IMR-90 (cell line): ENCODE results near the gene SLC25A44. TPM values are rescaled to one million over a fixed set of nuclear protein-coding genes. Genes with fewer than 3 reads are reported as not detected.

Source experiments
- ATAC-seq: fragments of 200-7000 bp; cut with Tn5 transposase; 2 replicates; pipeline ENCODE4 v1.9.1; 2020; ENCODE audit warnings: low read depth, mild to moderate bottlenecking, moderate library complexity
- BruUV-seq: library from RNA; stranded (reverse); fragments of 400-500 nt; replicated peaks from 2 replicates; lab custom pipeline; 2021; lab: Mats Ljungman, UMichigan
- CTCF ChIA-PET: fragments of 300-600 bp; formaldehyde crosslinking; extraction: SDS; loops from one replicate; lab custom pipeline; 2021; ENCODE audit warnings: antibody characterized with exemption; lab: Yijun Ruan, JAX
- POLR2A ChIA-PET: fragments of 300-600 bp; sonication (Branson Sonifier 250); formaldehyde crosslinking; loops from one replicate; lab custom pipeline; 2022; ENCODE audit warnings: antibody characterized with exemption; ENCODE audit not compliant: unreplicated experiment; lab: Charles Lee
- DNase-seq: peaks from one replicate; pipeline ENCODE4 v3.0.0; 2013
- H2AFZ ChIP-seq: replicated peaks from 2 replicates; pipeline ENCODE3; 2013; ENCODE audit warnings: low read length, mild to moderate bottlenecking; ENCODE audit not compliant: poor library complexity
- H2AK5ac ChIP-seq: 2 replicates; pipeline ENCODE4 v1.6.1; 2013; ENCODE audit warnings: low read depth, low read length, inconsistent platforms
- H2AK9ac ChIP-seq: replicated peaks from 2 replicates; pipeline ENCODE3; 2013; ENCODE audit warnings: mild to moderate bottlenecking, low read depth, low read length, moderate library complexity; ENCODE audit not compliant: poor library complexity
- H2BK120ac ChIP-seq: 2 replicates; pipeline ENCODE4 v1.6.1; 2013; ENCODE audit warnings: low read depth, low read length, inconsistent platforms
- H2BK15ac ChIP-seq: 3 replicates; pipeline ENCODE4 v1.6.1; 2013; ENCODE audit warnings: low read depth, low read length, inconsistent platforms
- H2BK20ac ChIP-seq: 2 replicates; pipeline ENCODE4 v1.6.1; 2013; ENCODE audit warnings: low read depth, mild to moderate bottlenecking, inconsistent platforms, low read length, moderate library complexity
- H2BK5ac ChIP-seq: 2 replicates; pipeline ENCODE4 v1.6.1; 2013; ENCODE audit warnings: mild to moderate bottlenecking, low read depth, low read length, inconsistent platforms; ENCODE audit not compliant: poor library complexity, severe bottlenecking
- H3K14ac ChIP-seq: replicated peaks from 2 replicates; pipeline ENCODE4 v1.6.1; 2013; ENCODE audit warnings: low read depth, low read length, inconsistent platforms
- H3K18ac ChIP-seq: 2 replicates; pipeline ENCODE4 v1.6.1; 2013; ENCODE audit warnings: low read depth, low read length, control low read depth
- H3K23ac ChIP-seq: 2 replicates; pipeline ENCODE4 v1.6.1; 2013; ENCODE audit warnings: low read depth, low read length, inconsistent platforms
- H3K27ac ChIP-seq: 2 replicates; pipeline ENCODE4 v1.5.1; 2013; ENCODE audit warnings: mild to moderate bottlenecking, control low read depth, low read length; ENCODE audit not compliant: insufficient read depth
- H3K27me3 ChIP-seq: 2 replicates; pipeline ENCODE4 v1.6.1; 2013; ENCODE audit warnings: low read length; ENCODE audit not compliant: control insufficient read depth, insufficient read depth
- H3K36me3 ChIP-seq: 2 replicates; pipeline ENCODE4 v1.6.1; 2013; ENCODE audit warnings: low read length, mixed read lengths; ENCODE audit not compliant: control insufficient read depth, insufficient read depth
- H3K4ac ChIP-seq: 2 replicates; pipeline ENCODE4 v1.6.1; 2013; ENCODE audit warnings: low read depth, low read length, inconsistent platforms
- H3K4me1 ChIP-seq: 2 replicates; pipeline ENCODE4 v1.6.1; 2013; ENCODE audit warnings: low read length, mixed read lengths; ENCODE audit not compliant: control insufficient read depth, insufficient read depth
- H3K4me2 ChIP-seq: 2 replicates; pipeline ENCODE4 v1.6.1; 2013; ENCODE audit warnings: low read depth, mild to moderate bottlenecking, control low read depth, low read length, moderate library complexity
- H3K4me3 ChIP-seq: 2 replicates; pipeline ENCODE4 v1.5.1; 2013; ENCODE audit warnings: low read depth, mild to moderate bottlenecking, control low read depth, low read length, moderate library complexity; ENCODE audit not compliant: insufficient read depth
- H3K56ac ChIP-seq: 2 replicates; pipeline ENCODE4 v1.6.1; 2013; ENCODE audit warnings: low read length, inconsistent platforms; ENCODE audit not compliant: insufficient read depth; ENCODE audit errors: extremely low read depth
- H3K79me1 ChIP-seq, 2 experiments: 2 replicates each; pipeline ENCODE4 v1.6.1; 2013; ENCODE audit warnings: low read length in 2 of 2, inconsistent platforms in 1 of 2, low read depth in 1 of 2
- H3K9ac ChIP-seq: 2 replicates; pipeline ENCODE4 v1.6.1; 2013; ENCODE audit warnings: low read depth, low read length, control low read depth
- H3K9me1 ChIP-seq: 2 replicates; pipeline ENCODE4 v1.6.1; 2013; ENCODE audit warnings: low read length, inconsistent platforms; ENCODE audit not compliant: insufficient read depth
- H3K9me3 ChIP-seq: 2 replicates; pipeline ENCODE4 v1.6.1; 2013; ENCODE audit warnings: low read length; ENCODE audit not compliant: control insufficient read depth, insufficient read depth
- H4K20me1 ChIP-seq: 2 replicates; pipeline ENCODE4 v1.6.1; 2013; ENCODE audit warnings: low read length, inconsistent platforms; ENCODE audit not compliant: insufficient read depth
- H4K5ac ChIP-seq: 2 replicates; pipeline ENCODE4 v1.6.1; 2013; ENCODE audit warnings: mild to moderate bottlenecking, low read depth, low read length, control low read depth
- H4K8ac ChIP-seq, 2 experiments: 2 replicates each; pipeline ENCODE4 v1.6.1; 2013; ENCODE audit warnings: low read depth in 2 of 2, low read length in 2 of 2, control low read depth in 1 of 2, inconsistent platforms in 1 of 2
- H4K91ac ChIP-seq: 2 replicates; pipeline ENCODE4 v1.6.1; 2013; ENCODE audit warnings: low read depth, low read length, inconsistent platforms; ENCODE audit not compliant: insufficient read depth
- BHLHE40 ChIP-seq: fragments of 150-350 bp; IDR thresholded peaks from 2 replicates; pipeline ENCODE4 v1.6.1; 2016; ENCODE audit warnings: mild to moderate bottlenecking, low read depth, low read length
- CEBPB ChIP-seq: IDR thresholded peaks from 2 replicates; pipeline ENCODE4 v1.6.1; 2012; ENCODE audit warnings: low read depth, low read length, improper control_type of control experiment
- CHD1 ChIP-seq: IDR thresholded peaks from 2 replicates; pipeline ENCODE4 v1.6.1; 2012; ENCODE audit warnings: low read depth, low read length, improper control_type of control experiment
- CTCF ChIP-seq: conservative IDR thresholded peaks from 2 replicates; pipeline ENCODE4 v1.5.1; 2012; ENCODE audit warnings: mild to moderate bottlenecking, low read depth, low read length, improper control_type of control experiment
- FOS ChIP-seq: fragments of 150-350 bp; IDR thresholded peaks from 2 replicates; pipeline ENCODE4 v1.6.1; 2016; ENCODE audit warnings: low read depth, low read length
- MAFK ChIP-seq: IDR thresholded peaks from 2 replicates; pipeline ENCODE4 v1.6.1; 2012; ENCODE audit warnings: low read depth, low read length, improper control_type of control experiment
- MAZ ChIP-seq: IDR thresholded peaks from 2 replicates; pipeline ENCODE4 v1.6.1; 2012; ENCODE audit warnings: low read depth, mild to moderate bottlenecking, low read length, improper control_type of control experiment, moderate library complexity, borderline replicate concordance
- MXI1 ChIP-seq: IDR thresholded peaks from 2 replicates; pipeline ENCODE4 v1.6.1; 2012; ENCODE audit warnings: low read depth, mild to moderate bottlenecking, low read length, moderate library complexity, borderline replicate concordance
- NFE2L2 ChIP-seq: fragments of 150-350 bp; IDR thresholded peaks from 2 replicates; pipeline ENCODE4 v1.6.1; 2016; ENCODE audit warnings: low read depth, mild to moderate bottlenecking, low read length
- POLR2A ChIP-seq: IDR thresholded peaks from 2 replicates; pipeline ENCODE4 v1.6.1; 2012; ENCODE audit warnings: mild to moderate bottlenecking, low read depth, low read length
- RAD21 ChIP-seq: IDR thresholded peaks from 2 replicates; pipeline ENCODE4 v1.6.1; 2012; ENCODE audit warnings: low read length, improper control_type of control experiment
- RCOR1 ChIP-seq: IDR thresholded peaks from 2 replicates; pipeline ENCODE4 v1.6.1; 2012; ENCODE audit warnings: mild to moderate bottlenecking, low read length, improper control_type of control experiment; ENCODE audit not compliant: insufficient replicate concordance
- RFX5 ChIP-seq: IDR thresholded peaks from 2 replicates; pipeline ENCODE4 v1.8.0; 2012; ENCODE audit warnings: low read depth, mild to moderate bottlenecking, low read length, moderate library complexity
- SMC3 ChIP-seq: fragments of 150-350 bp; IDR thresholded peaks from 2 replicates; pipeline ENCODE4 v1.6.1; 2016; ENCODE audit warnings: low read depth, mild to moderate bottlenecking, antibody characterized with exemption, low read length, moderate library complexity
- USF2 ChIP-seq: fragments of 150-350 bp; IDR thresholded peaks from 2 replicates; pipeline ENCODE4 v1.6.1; 2017; ENCODE audit warnings: mild to moderate bottlenecking, antibody characterized with exemption, low read length, low read depth
- WGBS, 2 experiments: methylation state at CpG; one replicate each; pipeline versions ENCODE4 v1.1.5 to v1.1.7; 2013; ENCODE audit warnings: missing lambda C conversion rate in 2 of 2; ENCODE audit not compliant: insufficient read length in 1 of 2; ENCODE audit errors: extremely low coverage in 2 of 2; 5-methylcytosine and 5-hydroxymethylcytosine counted together
- dilution Hi-C: fragments of 300-500 bp; cut with HindIII; formaldehyde crosslinking; loops from one replicate; pipeline ENCODE4 v1.14.3; 2018; ENCODE audit warnings: low sequenced_read_pairs; ENCODE audit not compliant: unreplicated experiment
- in situ Hi-C: fragments of 300-500 bp; cut with MboI; formaldehyde crosslinking; loops from 3 replicates; pipeline ENCODE4 v1.14.3; 2019; ENCODE audit warnings: low sequenced_read_pairs, inconsistent platforms, mixed read lengths
- intact Hi-C: fragments of 100-400 bp; cut with micrococcal nuclease; formaldehyde crosslinking; loops from 2 replicates; pipeline ENCODE4 v1.10.0; 2022
- polyA plus RNA-seq, 3 experiments: library from polyadenylated mRNA; depleted of rRNA; stranded (reverse); fragments of >200 nt; gene quantifications; 2 replicates each; pipeline ENCODE4 v1.2.3, GENCODE V29; 2012; ENCODE audit warnings: low replicate concordance in 1 of 3
- total RNA-seq: library from RNA; depleted of rRNA; stranded (reverse); fragments of >200 nt; gene quantifications from 2 replicates; pipeline ENCODE4 v1.2.3, GENCODE V29; 2012
- TF ChIP-seq, protein P1 (sequence below): fragments of 150-350 bp; IDR thresholded peaks from 2 replicates; pipeline ENCODE4 v1.6.1; 2016; ENCODE audit warnings: low read depth, mild to moderate bottlenecking, low read length, moderate library complexity, borderline replicate concordance

Gene SLC25A44
- total and polyA plus RNA-seq, 2 of the 4 experiments (the other 2 are of a cell fraction): 12.7 to 20.2 TPM

DNA sequence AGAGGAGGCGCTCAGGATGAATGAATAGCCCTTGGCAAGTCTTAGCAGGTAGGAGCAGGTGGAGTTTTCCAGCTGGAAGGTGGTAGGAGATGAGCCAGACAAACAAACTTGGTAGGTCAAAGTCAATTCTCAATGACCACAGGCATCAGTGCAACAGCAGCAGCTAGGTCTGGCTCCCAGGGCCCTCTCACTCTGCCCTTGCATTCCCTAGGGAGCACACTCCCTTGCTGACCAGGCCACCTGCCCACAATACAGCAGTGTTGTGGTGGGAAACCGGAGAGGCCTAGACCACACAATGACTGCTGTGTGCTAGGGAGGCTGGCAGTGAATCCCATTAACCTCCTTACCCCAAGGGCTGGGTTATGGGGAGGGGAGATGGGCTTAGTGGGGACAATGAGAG is 67.0 kb downstream of the SLC25A44 start:
- no TSS peak for BruUV-seq
- peaks cover 24% of the 10 kb centered on the region for H4K20me1 ChIP-seq
- POLR2A ChIA-PET: no interaction called here

More for the DNA sequence above, 67.0 kb downstream of the SLC25A44 start:
- H4K91ac ChIP-seq: no peak overlapping the region
- CTCF ChIA-PET: no interaction called here
- H3K18ac ChIP-seq: no peak overlapping the region
- H2BK15ac ChIP-seq: no peak overlapping the region
- ATAC-seq (no peak), DNase-seq (no peak)
- peaks cover 9% of the 10 kb centered on the region for H3K4me1 ChIP-seq
- no peak overlapping the region for H3K14ac ChIP-seq
- intact Hi-C loops (no loop called here), dilution Hi-C loops (no loop called here), in situ Hi-C loops (no loop called here)
- H3K4me3 ChIP-seq: no peak overlapping the region
- no peaks in the 10 kb centered on the region for H3K27me3 ChIP-seq
- no peak overlapping the region for H3K27ac ChIP-seq
- H3K23ac ChIP-seq: no peak overlapping the region
- no CpG with 5 or more reads among the region's 2 CpGs for WGBS, 2 experiments
- H2BK20ac ChIP-seq: no peak overlapping the region
- H4K5ac ChIP-seq: no peak overlapping the region
- H2BK120ac ChIP-seq: no peak overlapping the region
- H2AK5ac ChIP-seq: no peak overlapping the region
- no peaks in the 10 kb centered on the region for H3K9me3 ChIP-seq
- no peak overlapping the region for H2BK5ac ChIP-seq
- peaks cover 9% of the 10 kb centered on the region; the same call in 1 of the 2 replicates for H3K9me1 ChIP-seq
- peaks cover 76% of the 10 kb centered on the region for H3K36me3 ChIP-seq
- no peak overlapping the region for H3K9ac ChIP-seq
- no peak overlapping the region for H3K4ac ChIP-seq
- no peak overlapping the region for H3K4me2 ChIP-seq
- H2AK9ac ChIP-seq: no peak overlapping the region
- H2AFZ ChIP-seq: no peak overlapping the region
- TF ChIP-seq RAD21 (no peak), CEBPB (no peak), MXI1 (no peak), BHLHE40 (no peak), RFX5 (no peak), USF2 (no peak), POLR2A (no peak), RCOR1 (no peak), FOS (no peak), MAZ (no peak), NFE2L2 (no peak), MAFK (no peak), CTCF (no peak), CHD1 (no peak), SMC3 (no peak)
- TF ChIP-seq, protein P1, sequence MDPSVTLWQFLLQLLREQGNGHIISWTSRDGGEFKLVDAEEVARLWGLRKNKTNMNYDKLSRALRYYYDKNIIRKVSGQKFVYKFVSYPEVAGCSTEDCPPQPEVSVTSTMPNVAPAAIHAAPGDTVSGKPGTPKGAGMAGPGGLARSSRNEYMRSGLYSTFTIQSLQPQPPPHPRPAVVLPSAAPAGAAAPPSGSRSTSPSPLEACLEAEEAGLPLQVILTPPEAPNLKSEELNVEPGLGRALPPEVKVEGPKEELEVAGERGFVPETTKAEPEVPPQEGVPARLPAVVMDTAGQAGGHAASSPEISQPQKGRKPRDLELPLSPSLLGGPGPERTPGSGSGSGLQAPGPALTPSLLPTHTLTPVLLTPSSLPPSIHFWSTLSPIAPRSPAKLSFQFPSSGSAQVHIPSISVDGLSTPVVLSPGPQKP: no peak
- H3K79me1 ChIP-seq: peaks cover 14 to 38% of the 10 kb centered on the region in 2 experiments
- H3K56ac ChIP-seq: no peak overlapping the region
- no peak overlapping the region for H4K8ac ChIP-seq
